ENCODE measurements around the gene HSPB9.
"Not testable (repeated sequence)": the region's sequence is repeated elsewhere in the genome, so short reads cannot be mapped to it uniquely, and the experiment has no call there.

Gene HSPB9

DNA sequence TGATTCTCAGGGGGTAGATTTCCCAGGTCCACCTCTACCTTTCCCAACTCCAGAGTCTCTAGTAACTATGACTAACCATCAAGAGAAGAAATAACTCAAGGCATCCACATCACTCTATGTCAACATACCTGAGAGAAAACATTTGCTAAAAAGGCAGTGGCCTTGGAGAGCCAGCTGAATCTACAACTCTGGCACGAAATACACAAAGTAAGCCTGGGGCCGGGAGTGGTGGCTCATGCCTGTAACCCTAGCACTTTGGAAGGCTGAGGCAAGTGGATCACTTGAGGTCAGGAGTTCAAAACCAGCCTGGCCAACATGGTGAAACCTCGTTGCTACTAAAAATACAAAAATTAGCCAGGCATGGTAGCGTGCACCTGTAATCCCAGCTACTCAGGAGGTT is 20.5 kb downstream of the HSPB9 start:
- not testable (repeated sequence) for DNase-seq (ENCODE audit: low spot score)

- no peak for DNase-seq (ENCODE audit: low spot score)
Observed at GRCh38 chr17:42146911-42147607, 24.5 kb downstream of the HSPB9 start.

GRCh38 chr17:42153919-42154742 is 31.5 kb downstream of the HSPB9 start:
- no peak for DNase-seq (ENCODE audit: low spot score)

- no peak for DNase-seq (ENCODE audit: low spot score)
Observed at GRCh38 chr17:42155614-42156045, 33.0 kb downstream of the HSPB9 start.

GRCh38 chr17:42159796-42160530 is 37.4 kb downstream of the HSPB9 start:
- no peak for DNase-seq (ENCODE audit: low spot score)

DNA sequence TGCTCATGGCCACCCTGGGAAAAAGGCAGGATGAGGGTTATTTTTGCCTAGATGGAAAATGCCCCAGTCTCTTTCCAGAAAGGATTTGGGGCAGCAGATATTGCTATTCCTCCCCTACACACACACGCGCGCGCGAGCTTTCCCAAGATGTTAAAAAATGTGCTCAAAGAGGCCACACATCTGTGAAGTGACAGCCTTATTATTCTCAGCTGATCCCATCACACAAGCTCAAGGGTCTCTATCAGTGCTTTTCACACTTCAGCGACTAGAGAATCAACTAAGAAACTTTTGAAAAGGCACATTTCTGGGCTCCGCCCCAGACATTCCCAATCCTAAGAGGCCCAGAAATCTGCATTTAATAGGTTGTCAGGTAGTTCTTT is 37.9 kb downstream of the HSPB9 start:
- no peak for DNase-seq (ENCODE audit: low spot score)

GRCh38 chr17:42163113-42163512 is 40.5 kb downstream of the HSPB9 start:
- DNase-seq (ENCODE audit: low spot score) = peak; percentile 47

GRCh38 chr17:42163696-42164407 is 41.2 kb downstream of the HSPB9 start:
- DNase-seq (ENCODE audit: low spot score) = no peak

- DNase-seq (ENCODE audit: low spot score) = no peak
Observed at GRCh38 chr17:42165751-42166150, 43.1 kb downstream of the HSPB9 start.

GRCh38 chr17:42166196-42166763 is 43.7 kb downstream of the HSPB9 start:
- DNase-seq (ENCODE audit: low spot score) = no peak

DNA sequence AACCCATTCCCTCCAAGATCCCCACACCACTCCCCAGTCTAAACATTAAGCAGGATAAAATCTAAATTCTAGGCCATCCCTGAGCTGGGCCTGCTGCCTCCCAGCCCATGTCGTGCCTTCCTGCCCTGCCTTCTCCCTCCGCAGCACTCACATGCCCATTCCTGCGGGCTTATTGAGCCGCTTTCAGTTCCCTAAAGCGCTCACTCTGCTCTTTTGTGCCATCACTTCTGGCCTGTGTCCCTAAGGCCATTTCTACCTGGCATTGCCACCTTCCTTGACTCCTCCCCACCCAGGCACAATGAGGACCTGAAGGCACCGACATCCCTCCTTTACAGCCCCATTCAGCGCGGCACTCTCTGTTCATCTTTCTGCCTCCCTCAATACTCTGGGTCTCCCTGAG is 45.2 kb downstream of the HSPB9 start:
- no peak for DNase-seq (ENCODE audit: low spot score)

DNA sequence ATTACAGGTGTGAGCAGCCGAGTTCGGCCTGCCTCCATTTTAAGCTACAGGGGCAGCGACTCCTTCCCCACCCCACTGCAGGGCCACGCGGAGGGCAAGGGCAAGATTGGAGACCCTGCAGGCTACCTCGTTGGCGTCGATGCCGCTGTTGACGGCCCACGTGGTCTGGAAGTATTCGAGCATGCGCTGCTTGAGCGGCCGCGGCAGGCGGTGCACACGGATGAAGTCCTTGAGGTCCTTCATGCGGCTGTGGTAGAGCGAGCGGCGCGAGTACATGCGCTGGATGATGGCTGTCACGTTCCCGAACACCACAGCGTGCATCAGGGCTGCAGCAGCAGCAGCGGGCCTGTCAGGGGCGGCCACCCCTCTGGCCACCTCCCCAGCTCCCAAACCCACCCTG is 46.7 kb downstream of the HSPB9 start:
- DNase-seq (ENCODE audit: low spot score) = no peak

GRCh38 chr17:42171831-42172230 is 49.2 kb downstream of the HSPB9 start:
- no peak for DNase-seq (ENCODE audit: low spot score)
